ENCODE results near the gene ORAI3.

The ORAI3 gene

DNA sequence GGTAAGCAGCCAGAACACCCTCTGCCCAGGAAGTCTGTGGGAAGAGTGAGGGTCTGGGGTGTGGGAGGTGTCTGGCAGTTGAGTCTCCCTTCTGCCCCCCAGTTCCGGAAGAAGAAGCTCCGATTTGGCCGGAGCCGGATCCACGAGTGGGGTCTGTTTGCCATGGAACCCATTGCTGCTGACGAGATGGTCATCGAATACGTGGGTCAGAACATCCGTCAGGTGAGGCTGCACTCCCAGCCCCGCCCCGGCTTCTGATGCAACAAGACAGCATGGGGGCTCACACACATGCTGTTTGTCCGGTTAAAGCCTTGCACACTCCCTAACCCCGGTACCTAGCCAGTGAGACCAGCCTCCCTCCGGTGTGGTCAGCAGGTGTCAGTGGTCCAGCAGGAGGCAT is 32.1 kb downstream of the ORAI3 start:
- in situ Hi-C loops (cut with MboI; ENCODE audit: low sequenced_read_pairs, unreplicated experiment), result loop anchor here (25.0 kb wide), 1 partner anchor 456 kb away; the partner anchor contains the start of genes COX6A2 and ZNF843
- no peak for DNase-seq (ENCODE audit: low spot score)
- TF ChIP-seq, protein P1, sequence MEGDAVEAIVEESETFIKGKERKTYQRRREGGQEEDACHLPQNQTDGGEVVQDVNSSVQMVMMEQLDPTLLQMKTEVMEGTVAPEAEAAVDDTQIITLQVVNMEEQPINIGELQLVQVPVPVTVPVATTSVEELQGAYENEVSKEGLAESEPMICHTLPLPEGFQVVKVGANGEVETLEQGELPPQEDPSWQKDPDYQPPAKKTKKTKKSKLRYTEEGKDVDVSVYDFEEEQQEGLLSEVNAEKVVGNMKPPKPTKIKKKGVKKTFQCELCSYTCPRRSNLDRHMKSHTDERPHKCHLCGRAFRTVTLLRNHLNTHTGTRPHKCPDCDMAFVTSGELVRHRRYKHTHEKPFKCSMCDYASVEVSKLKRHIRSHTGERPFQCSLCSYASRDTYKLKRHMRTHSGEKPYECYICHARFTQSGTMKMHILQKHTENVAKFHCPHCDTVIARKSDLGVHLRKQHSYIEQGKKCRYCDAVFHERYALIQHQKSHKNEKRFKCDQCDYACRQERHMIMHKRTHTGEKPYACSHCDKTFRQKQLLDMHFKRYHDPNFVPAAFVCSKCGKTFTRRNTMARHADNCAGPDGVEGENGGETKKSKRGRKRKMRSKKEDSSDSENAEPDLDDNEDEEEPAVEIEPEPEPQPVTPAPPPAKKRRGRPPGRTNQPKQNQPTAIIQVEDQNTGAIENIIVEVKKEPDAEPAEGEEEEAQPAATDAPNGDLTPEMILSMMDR (IDR thresholded peaks at IDR 0.05; ENCODE audit: borderline replicate concordance, control extremely low read depth, extremely low read depth, insufficient read depth, missing control alignments), result no peak

DNA sequence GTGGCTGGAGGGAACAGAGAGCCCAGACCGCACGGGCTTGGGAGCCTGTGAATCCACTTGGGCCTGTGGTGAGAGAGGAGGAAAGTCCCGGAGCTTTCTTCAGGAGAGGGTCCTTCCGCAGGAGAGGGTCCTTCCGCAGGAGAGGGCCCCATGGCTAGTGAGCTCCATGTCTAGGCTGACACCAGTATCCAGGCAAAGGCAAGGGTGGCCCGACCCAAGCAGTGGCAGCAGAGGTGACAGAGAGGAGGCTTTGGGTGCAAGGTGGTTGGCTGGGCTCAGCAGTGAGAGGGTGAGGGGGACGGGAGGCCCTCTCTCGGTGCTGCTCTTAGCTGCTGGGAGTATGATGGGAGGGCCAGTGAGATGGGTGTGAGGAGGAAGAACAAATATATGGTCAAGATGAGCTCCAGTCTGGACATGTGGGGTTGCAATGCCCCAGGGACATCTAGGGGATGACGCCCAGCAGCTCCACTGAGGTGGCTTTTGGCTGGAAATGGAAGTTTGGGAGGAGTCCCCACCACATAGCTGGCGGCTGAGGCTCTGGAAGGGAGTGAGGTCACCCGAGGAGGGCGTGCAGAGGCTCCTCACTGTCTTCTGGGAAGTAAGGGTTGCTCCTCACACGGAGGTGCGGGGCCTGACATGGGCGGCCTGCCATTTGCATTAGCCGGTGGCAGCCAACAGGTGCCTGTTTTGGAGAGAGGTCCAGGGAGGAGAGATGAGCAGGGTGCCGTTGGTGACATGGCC is 33.9 kb downstream of the ORAI3 start:
- in situ Hi-C loops (cut with MboI; ENCODE audit: low sequenced_read_pairs, unreplicated experiment), result loop anchor here (25.0 kb wide), 1 partner anchor 455 kb away; the partner anchor contains the start of genes COX6A2 and ZNF843
- no peak for DNase-seq (ENCODE audit: low spot score)
- TF ChIP-seq, protein P1 (IDR thresholded peaks at IDR 0.05; ENCODE audit: borderline replicate concordance, control extremely low read depth, extremely low read depth, insufficient read depth, missing control alignments), result no peak

DNA sequence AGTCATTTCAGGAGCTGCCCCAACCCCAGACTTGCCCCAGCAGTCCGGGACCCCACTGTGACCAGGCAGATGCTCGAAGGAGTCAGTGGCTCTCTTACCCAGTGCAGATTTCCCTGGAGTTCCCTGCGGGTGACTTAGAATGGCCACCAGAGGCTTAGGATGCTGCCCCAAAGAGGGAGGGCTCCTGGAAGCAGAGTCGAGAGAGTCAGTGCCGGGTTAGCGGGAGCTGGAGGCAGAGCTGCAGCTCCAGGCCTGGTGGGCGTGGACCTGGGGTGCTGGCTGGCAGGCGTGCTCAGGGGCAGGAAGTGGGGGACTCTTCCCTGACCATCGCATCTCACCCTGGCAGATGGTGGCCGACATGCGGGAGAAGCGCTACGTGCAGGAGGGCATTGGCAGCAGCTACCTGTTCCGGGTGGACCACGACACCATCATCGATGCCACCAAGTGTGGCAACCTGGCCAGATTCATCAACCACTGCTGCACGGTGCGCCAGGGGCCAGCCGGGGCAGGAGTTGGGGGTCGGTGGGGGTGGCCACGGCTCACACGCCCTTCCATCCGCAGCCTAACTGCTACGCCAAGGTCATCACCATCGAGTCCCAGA is 34.5 kb downstream of the ORAI3 start:
- in situ Hi-C loops (cut with MboI; ENCODE audit: low sequenced_read_pairs, unreplicated experiment), result loop anchor here (25.0 kb wide), 1 partner anchor 454 kb away; the partner anchor contains the start of genes COX6A2 and ZNF843

DNA sequence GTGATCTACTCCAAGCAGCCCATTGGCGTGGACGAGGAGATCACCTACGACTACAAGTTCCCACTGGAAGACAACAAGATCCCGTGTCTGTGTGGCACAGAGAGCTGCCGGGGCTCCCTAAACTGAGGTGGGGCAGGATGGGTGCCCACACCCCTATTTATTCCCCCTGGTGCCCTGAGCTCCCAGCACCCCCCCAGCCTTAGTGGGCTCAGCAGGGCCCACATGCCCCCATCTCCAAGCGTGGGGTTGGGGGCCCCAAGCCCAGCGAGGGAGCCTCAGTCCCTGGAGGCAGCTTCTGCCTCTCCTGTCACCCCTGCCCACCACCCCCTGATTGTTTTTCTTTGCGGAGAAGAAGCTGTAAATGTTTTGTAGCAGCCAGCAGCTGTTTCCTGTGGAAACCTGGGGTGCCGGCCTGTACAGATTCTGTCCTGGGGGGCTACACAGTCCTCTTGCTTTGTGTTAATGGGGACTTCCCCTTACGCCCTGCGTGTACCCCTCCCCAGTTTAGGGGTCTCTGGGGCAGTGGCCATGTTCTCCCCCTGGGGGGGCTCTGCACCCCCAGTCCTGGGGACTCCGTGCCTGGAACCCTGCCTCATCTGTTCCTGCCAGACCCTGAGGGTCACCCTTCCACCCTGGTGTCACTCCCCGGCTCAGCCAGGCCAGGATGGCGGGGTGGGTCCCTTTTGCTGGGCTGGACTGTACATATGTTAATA is 35.2 kb downstream of the ORAI3 start:
- DNase-seq (ENCODE audit: low spot score), result no peak
- TF ChIP-seq, protein P1 (IDR thresholded peaks at IDR 0.05; ENCODE audit: borderline replicate concordance, control extremely low read depth, extremely low read depth, insufficient read depth, missing control alignments), result no peak
- in situ Hi-C loops (cut with MboI; ENCODE audit: low sequenced_read_pairs, unreplicated experiment), result loop anchor here (25.0 kb wide), 1 partner anchor 453 kb away; the partner anchor contains the start of genes COX6A2 and ZNF843

More for the DNA sequence above, 34.5 kb downstream of the ORAI3 start:
- DNase-seq (ENCODE audit: low spot score), result no peak
- TF ChIP-seq, protein P1 (IDR thresholded peaks at IDR 0.05; ENCODE audit: borderline replicate concordance, control extremely low read depth, extremely low read depth, insufficient read depth, missing control alignments), result no peak

DNA sequence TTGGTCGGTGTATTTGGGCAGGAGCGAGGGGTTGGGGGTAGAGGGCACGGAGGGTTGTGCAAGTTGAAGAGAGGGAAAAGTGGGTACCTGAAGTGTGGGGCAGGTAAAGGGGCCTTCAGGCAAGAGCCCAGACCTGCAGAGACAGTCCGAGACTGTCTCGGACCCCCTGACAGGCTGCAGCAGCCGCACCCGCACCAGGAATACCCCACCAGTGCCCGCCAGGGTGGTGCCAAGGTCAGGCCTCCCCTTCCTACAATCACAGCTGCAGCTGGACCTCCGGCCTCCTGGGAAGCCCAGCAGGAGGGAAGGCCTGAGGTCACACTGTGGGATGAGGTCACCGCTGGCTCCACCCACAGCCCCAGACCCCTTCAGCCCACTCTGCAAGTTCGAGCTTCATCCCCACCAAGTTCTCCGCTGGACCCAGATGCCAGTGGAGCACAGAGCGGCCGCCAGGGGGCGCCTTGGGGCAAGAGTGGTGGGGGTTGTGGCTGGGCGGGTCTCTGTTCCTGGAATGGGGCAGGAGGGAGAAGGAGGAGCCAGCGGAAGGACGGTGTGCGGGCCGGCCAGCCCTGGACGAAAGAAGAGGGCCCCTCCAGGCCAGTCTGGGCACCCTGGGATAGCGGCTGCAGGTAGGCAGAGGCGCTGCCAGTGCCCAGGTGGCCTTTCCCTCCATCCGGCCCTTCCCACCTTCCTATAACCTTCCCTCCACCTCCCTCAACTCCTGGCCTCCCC is 36.0 kb downstream of the ORAI3 start, which contains the start of gene HSD3B7:
Gene HSD3B7 (plus strand): TSS at position 539 of the 732 bp plus-strand sequence. CDS start 452 bp downstream, outside the sequence.
- TF ChIP-seq, protein P1 (IDR thresholded peaks at IDR 0.05; ENCODE audit: borderline replicate concordance, control extremely low read depth, extremely low read depth, insufficient read depth, missing control alignments), result peak; percentile 85
- peak; percentile 95 for DNase-seq (ENCODE audit: low spot score)
- in situ Hi-C loops (cut with MboI; ENCODE audit: low sequenced_read_pairs, unreplicated experiment), result loop anchor here (25.0 kb wide), 1 partner anchor 452 kb away; the partner anchor contains the start of genes COX6A2 and ZNF843
